NT2/D1 (cell line): ENCODE data around the gene ALPK3.

Source experiments
- DNase-seq: peaks from one replicate; pipeline ENCODE4 v3.0.0-alpha.2; 2011; ENCODE audit warnings: low read depth, low spot score
- H3K27me3 ChIP-seq: 2 replicates; pipeline ENCODE4 v1.6.0; 2011; ENCODE audit warnings: mild to moderate bottlenecking; ENCODE audit not compliant: insufficient read length, insufficient read depth
- H3K36me3 ChIP-seq: 2 replicates; pipeline ENCODE4 v1.6.1; 2011; ENCODE audit warnings: mild to moderate bottlenecking, low read length, mixed read lengths; ENCODE audit not compliant: insufficient read depth, insufficient read length
- H3K4me1 ChIP-seq: 2 replicates; pipeline ENCODE4 v1.5.1; 2011; ENCODE audit not compliant: insufficient read depth, insufficient read length
- H3K4me3 ChIP-seq: 2 replicates; pipeline ENCODE4 v1.5.1; 2011; ENCODE audit warnings: low read depth; ENCODE audit not compliant: insufficient read length
- H3K9ac ChIP-seq: 2 replicates; pipeline ENCODE4 v1.6.0; 2011; ENCODE audit warnings: low read depth; ENCODE audit not compliant: insufficient read length
- H3K9me3 ChIP-seq: 2 replicates; pipeline ENCODE4 v1.5.1; 2011; ENCODE audit warnings: mild to moderate bottlenecking, low read length; ENCODE audit not compliant: insufficient read depth
- SUZ12 ChIP-seq: IDR thresholded peaks from 2 replicates; pipeline ENCODE4 v1.6.1; 2011; ENCODE audit not compliant: insufficient read length, insufficient read depth; ENCODE audit errors: extremely low read depth
- YY1 ChIP-seq: IDR thresholded peaks from 2 replicates; pipeline ENCODE4 v1.6.1; 2011; ENCODE audit not compliant: insufficient read length, insufficient read depth
- ZNF274 ChIP-seq: IDR thresholded peaks from 2 replicates; pipeline ENCODE4 v1.6.1; 2011; ENCODE audit warnings: mild to moderate bottlenecking, low read depth, low read length

The ALPK3 gene

DNA sequence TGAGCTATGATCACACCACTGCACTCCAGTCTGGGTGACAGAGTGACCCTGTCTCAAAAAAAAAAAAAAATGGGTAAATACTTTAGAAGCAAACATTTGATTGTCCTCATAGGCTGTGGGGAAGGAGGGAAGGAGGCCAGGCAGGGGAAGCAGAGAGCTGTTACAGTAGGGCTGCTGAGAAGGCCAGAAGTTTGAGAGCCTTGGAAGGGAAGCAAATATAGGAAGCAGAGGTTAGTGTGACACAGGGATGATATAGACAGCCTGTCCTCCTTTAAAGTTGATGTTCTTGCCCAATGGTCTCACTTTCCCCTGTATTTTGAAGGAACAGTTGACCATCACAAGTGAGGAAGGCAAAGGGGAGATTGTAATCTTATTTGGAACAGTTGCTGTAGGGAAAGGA lies 5.3 kb upstream of the ALPK3 start:
- Histone ChIP-seq H3K9me3 (no peaks in the 10 kb centered on the region), H3K4me3 (no peak overlapping the region), H3K27me3 (no peaks in the 10 kb centered on the region), H3K36me3 (peaks cover 2% of the 10 kb centered on the region), H3K9ac (no peak overlapping the region), H3K4me1 (peaks cover 3% of the 10 kb centered on the region)
- no peak for TF ChIP-seq YY1
- no peak for TF ChIP-seq ZNF274
- no peak for TF ChIP-seq SUZ12
- no peak for DNase-seq

DNA sequence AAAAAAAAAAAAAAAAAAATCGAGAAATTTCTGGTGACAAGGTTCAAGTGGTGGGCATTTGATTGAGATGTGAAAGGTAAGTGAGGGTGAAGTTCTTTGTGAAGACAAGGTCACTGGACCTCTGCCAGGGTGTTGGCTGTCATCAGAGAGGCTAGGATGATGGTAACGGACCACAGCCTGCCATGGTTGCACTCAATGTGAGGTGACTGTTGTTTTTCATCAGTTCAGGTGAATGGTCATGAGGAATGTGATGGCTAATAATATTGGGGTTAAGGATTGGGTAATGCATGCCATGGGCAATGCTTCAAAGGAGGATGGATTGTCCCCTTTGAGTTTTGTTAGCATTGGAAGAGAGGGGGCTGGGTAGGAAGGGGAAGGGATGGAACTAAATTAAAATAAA lies 4.3 kb upstream of the ALPK3 start:
- no peak for TF ChIP-seq YY1
- no peak for TF ChIP-seq ZNF274
- TF ChIP-seq SUZ12, result no peak
- Histone ChIP-seq H3K9me3 (no peaks in the 10 kb centered on the region), H3K9ac (no peak overlapping the region), H3K36me3 (no peaks in the 10 kb centered on the region), H3K4me3 (no peak overlapping the region), H3K27me3 (no peaks in the 10 kb centered on the region), H3K4me1 (peaks cover 3% of the 10 kb centered on the region)
- no peak for DNase-seq

- no peaks in the 10 kb centered on the region for H3K27me3 ChIP-seq
- no peaks in the 10 kb centered on the region for H3K36me3 ChIP-seq
- TF ChIP-seq ZNF274 (no peak), YY1 (no peak), SUZ12 (no peak)
- no peak overlapping the region for H3K4me3 ChIP-seq
- no peak for DNase-seq
- H3K4me1 ChIP-seq, result peaks cover 3% of the 10 kb centered on the region
- H3K9me3 ChIP-seq, result no peaks in the 10 kb centered on the region
- H3K9ac ChIP-seq, result no peak overlapping the region
These were observed 3.7 kb upstream of the ALPK3 start for GRCh38 chr15:84813435-84813834.

DNA sequence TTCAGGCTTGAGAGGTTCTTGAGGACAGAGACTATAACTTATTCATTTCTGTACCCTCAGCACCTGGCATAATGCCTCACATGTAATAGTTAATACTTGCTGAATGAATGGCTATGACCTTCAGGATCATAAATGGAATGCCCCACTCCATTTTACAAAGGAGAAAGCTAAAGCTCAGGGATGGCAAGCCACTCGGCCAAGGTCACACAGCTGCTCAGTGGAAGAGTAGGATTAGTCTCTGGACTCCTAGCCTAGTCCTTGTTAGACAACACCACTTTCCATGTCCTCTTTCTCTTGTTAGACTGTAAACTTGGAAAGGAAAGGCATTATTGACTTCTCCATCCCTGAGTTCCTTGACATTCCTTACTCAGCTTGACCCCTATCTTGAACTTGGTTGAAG lies 3.2 kb upstream of the ALPK3 start:
- no peaks in the 10 kb centered on the region for H3K9me3 ChIP-seq
- no peaks in the 10 kb centered on the region for H3K27me3 ChIP-seq
- no peak overlapping the region for H3K9ac ChIP-seq
- no peak for DNase-seq
- H3K4me3 ChIP-seq, result no peak overlapping the region
- H3K4me1 ChIP-seq, result peaks cover 3% of the 10 kb centered on the region
- no peak for TF ChIP-seq YY1
- no peak for TF ChIP-seq SUZ12
- H3K36me3 ChIP-seq, result no peaks in the 10 kb centered on the region

DNA sequence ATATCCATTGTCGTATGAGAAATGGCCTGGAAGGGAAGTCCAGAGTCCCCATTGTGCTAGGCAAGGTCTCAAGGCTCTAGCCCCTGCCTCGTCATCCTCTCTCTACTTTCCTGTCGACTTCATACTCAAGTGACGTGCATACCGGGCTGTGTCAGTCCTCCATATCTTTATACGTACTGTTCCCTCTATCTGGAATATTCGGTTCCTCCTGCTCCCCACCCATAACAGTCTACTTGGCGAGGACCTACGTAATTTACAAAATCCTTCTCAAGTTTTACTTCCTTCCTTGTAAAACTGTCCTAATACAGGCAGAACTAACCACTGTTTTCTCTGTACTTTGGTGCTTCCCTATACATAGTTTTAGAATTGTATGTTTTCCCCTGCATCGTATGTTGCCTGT lies 2.2 kb upstream of the ALPK3 start:
- H3K36me3 ChIP-seq, result peaks cover 5% of the 10 kb centered on the region
- H3K9ac ChIP-seq, result no peak overlapping the region
- no peak for TF ChIP-seq SUZ12
- no peak for TF ChIP-seq YY1
- no peak for TF ChIP-seq ZNF274
- H3K4me1 ChIP-seq, result peaks cover 8% of the 10 kb centered on the region
- H3K27me3 ChIP-seq, result no peaks in the 10 kb centered on the region
- no peaks in the 10 kb centered on the region for H3K9me3 ChIP-seq
- no peak for DNase-seq
- H3K4me3 ChIP-seq, result no peak overlapping the region

- TF ChIP-seq SUZ12, result no peak
- TF ChIP-seq ZNF274, result no peak
- no peak for TF ChIP-seq YY1
- peak overlapping the region; percentile 92 for H3K9ac ChIP-seq
- H3K36me3 ChIP-seq, result peaks cover 29% of the 10 kb centered on the region
- H3K4me3 ChIP-seq, result peak overlapping the region; percentile 66
- no peak for DNase-seq
- no peaks in the 10 kb centered on the region for H3K9me3 ChIP-seq
- H3K4me1 ChIP-seq, result peaks cover 21% of the 10 kb centered on the region
- H3K27me3 ChIP-seq, result no peaks in the 10 kb centered on the region
These were observed 418 bp downstream of the ALPK3 start for GRCh38 chr15:84817466-84818081.

DNA sequence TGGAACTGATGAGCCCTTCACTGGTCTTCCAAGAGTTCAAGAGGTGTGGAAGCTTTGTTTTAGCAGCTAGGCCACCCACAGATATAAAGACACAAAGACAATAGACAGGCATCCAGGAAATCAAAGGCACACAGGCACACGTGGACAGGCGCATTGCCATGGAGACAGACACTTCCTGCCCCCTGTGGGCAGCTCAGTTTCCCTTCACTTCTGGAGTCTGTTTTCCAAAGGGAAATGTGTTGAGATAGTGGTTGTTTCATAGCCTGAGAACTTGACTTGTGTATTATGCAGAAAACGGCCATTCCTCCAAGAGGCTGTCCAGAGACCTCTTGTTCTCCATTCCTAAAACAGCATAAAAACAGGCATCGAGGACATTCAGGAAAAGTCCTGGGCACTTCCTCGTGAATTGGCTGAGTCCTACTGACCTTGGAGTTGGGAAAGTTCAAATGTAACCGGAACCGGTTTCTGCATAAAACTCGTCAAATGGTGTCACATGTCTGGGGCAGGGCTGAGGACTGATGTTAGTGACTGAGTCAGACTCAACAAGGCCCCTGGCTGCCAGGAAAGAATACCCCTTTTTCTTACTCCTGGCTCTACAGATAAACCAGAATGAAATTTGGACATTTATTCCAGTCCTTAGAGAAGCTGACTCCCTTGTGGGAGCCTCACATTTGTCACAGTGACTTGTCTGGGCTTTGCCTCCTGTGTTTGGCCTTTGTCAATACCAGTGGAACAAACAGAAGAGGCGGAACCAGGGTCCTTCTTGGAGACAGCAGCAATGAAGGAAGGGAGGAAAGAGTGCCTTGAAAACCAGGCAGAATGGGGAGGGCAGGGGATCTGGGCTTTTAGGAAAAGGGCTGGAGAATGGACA lies 1.3 kb downstream of the ALPK3 start:
- peak overlapping the region; percentile 92 for H3K9ac ChIP-seq
- H3K4me3 ChIP-seq, result peak overlapping the region; percentile 66
- TF ChIP-seq SUZ12 (no peak), ZNF274 (no peak), YY1 (no peak)
- H3K9me3 ChIP-seq, result no peaks in the 10 kb centered on the region
- no peaks in the 10 kb centered on the region for H3K27me3 ChIP-seq
- peak; percentile 59 for DNase-seq
- H3K4me1 ChIP-seq, result peaks cover 21% of the 10 kb centered on the region
- H3K36me3 ChIP-seq, result peaks cover 39% of the 10 kb centered on the region

- no peak for TF ChIP-seq ZNF274
- TF ChIP-seq YY1, result no peak
- no peak for TF ChIP-seq SUZ12
- Histone ChIP-seq H3K4me1 (peaks cover 21% of the 10 kb centered on the region), H3K4me3 (peak overlapping the region; percentile 12), H3K36me3 (peaks cover 46% of the 10 kb centered on the region), H3K27me3 (no peaks in the 10 kb centered on the region), H3K9me3 (no peaks in the 10 kb centered on the region), H3K9ac (peak overlapping the region; percentile 53)
- DNase-seq, result no peak
These were observed 2.2 kb downstream of the ALPK3 start for GRCh38 chr15:84819291-84819768.
